K562 (cell line): ENCODE measurements around the gene UBASH3A.

Experiments
- CBX8 ChIP-seq: fragments of 200-600 bp; sonication (generic); IDR thresholded peaks from 2 replicates; pipeline ENCODE4 v1.6.1; 2012; ENCODE audit warnings: borderline replicate concordance, mixed run types, low read depth, mild to moderate bottlenecking, moderate library complexity, mixed read lengths, low read length, control low read depth, inconsistent platforms; ENCODE audit not compliant: poor library complexity, severe bottlenecking; ENCODE audit errors: extremely low read depth
- CREB5 ChIP-seq: fragments of 250-450 bp; sonication (Bioruptor Pico); IDR thresholded peaks from 2 replicates; pipeline ENCODE4 v1.5.0; 2020; ENCODE audit warnings: mild to moderate bottlenecking
- FOXP1 ChIP-seq: sonication (generic); formaldehyde crosslinking; IDR thresholded peaks from 2 replicates; pipeline ENCODE4 v1.8.0; 2022; ENCODE audit warnings: mild to moderate bottlenecking, missing genetic modification reagents
- SPI1 ChIP-seq: IDR thresholded peaks from 2 replicates; pipeline ENCODE4 v1.6.1; 2011; ENCODE audit warnings: low read depth, low read length, control low read depth, borderline replicate concordance
- ZNF134 ChIP-seq: fragments of 250-450 bp; sonication (Bioruptor Pico); conservative IDR thresholded peaks from 2 replicates; pipeline ENCODE4 v1.4.0; 2020

DNA sequence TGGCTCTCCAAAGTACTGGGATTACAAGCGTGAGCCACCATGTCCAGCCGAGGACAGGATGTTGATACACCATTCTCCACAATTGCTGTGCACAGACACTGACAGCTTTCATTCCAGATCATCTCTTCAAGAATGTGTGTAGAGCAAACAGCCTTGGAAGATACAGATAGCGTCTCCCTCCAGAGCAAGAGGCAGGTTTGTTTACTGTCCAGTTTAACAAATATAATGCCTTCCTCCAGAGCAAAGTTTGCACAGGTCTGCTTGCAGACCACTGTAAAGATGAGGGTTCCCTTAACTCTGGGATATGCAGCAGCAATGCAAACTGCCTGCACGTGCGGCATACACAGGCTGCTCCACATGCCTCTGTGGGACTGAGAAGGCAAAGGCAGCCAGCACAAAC, 12.4 kb upstream of the UBASH3A start:
- no peak for TF ChIP-seq FOXP1 (CRISPR knock-in tag)
- TF ChIP-seq CREB5 (CRISPR knock-in tag), result no peak
- no peak for TF ChIP-seq ZNF134 (CRISPR knock-in tag)
- TF ChIP-seq SPI1, result no peak
- no peak for TF ChIP-seq CBX8
